HG02571 (cell line): ENCODE data around the gene SPAG16.
"Not testable (repeated sequence)": the region's sequence is repeated elsewhere in the genome, so short reads cannot be mapped to it uniquely, and the experiment has no call there.

Experiments used
- ATAC-seq: cut with Tn5 transposase; IDR thresholded peaks from one replicate; pipeline ENCODE4 v1.9.1; 2021; ENCODE audit warnings: mild to moderate bottlenecking, moderate library complexity; ENCODE audit not compliant: unreplicated experiment

The SPAG16 gene

DNA sequence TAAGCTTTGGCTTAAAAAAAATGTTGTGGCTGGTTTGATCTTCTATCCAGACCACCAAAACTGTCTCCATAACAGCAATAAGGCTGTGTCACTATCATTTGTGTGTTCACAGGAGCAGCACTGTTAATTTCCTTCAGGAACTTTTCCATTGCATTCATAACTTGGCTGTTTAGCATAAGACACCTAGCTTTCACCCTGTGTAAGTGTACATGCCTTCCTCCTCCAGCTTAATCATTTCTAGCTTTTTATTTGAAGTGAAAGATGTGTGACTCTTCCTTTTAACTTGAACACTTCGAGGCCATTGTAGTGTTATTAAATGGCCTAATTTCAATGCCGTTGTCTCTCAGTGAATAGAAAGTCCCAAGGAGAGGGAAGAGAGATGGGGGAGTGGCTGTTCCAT, 773.7 kb downstream of the SPAG16 start:
- ATAC-seq: no peak

GRCh38 chr2:214062279-214062678, 778.0 kb downstream of the SPAG16 start:
- ATAC-seq: not testable (repeated sequence)

- ATAC-seq: no peak
Observed at GRCh38 chr2:214064471-214064870, 780.2 kb downstream of the SPAG16 start.

- ATAC-seq: no peak
Observed at GRCh38 chr2:214066862-214067261, 782.6 kb downstream of the SPAG16 start.

DNA sequence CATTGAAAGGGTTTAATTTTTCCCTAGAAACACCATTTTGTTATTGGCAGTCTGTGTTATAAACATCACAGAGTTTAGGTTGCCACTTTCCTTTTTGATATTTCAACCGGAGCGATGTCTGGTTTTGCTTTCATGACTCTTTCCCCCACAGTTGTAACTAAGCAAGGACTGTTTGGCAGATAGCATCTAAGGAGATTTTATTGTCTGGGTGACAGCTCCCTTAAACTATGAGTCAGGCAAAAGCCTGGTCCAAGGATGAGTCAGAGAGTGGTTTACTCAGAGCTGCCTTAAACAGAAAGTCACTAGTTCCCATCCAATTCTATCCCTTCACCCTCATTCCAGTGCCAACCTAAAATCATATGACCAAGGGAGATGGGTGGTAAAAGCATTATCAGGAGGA, 785.0 kb downstream of the SPAG16 start:
- ATAC-seq: no peak

DNA sequence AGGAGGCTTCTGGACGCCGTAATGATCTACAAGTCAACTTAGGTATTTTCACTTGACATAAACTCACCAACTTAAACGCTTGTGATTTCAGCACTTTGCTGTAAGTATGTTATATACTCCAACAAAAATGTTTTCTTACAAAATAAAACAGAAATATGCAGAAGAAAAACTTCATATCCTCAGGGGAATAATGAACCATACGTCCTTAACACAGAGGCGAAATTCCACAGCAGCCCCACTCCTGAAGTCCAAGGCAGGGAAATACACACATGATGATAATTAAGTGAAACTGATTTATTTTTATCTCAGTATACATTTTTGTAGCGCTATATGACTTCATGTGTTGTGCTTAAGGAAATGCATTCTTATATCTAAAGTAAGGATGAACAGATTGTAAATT, 791.2 kb downstream of the SPAG16 start:
- ATAC-seq: no peak

DNA sequence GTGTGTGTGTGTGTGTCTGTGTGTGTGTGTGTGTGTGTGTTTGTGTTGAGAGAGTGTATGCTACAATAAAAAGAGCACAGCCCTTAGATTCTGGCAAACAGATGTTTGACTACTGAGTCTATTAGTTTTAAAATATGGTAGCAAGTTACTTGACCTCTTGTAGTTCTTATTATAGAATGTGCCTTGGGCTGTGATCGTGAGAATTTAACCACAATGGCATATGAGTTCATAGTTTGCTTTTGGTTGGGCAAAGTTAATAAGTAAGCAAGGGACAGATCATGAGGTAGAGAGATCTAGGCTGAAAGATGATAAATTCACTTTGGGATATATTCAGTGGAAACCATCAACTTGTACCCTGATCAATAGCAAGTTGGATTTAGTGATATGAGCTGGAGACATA, 792.3 kb downstream of the SPAG16 start:
- no peak for ATAC-seq

DNA sequence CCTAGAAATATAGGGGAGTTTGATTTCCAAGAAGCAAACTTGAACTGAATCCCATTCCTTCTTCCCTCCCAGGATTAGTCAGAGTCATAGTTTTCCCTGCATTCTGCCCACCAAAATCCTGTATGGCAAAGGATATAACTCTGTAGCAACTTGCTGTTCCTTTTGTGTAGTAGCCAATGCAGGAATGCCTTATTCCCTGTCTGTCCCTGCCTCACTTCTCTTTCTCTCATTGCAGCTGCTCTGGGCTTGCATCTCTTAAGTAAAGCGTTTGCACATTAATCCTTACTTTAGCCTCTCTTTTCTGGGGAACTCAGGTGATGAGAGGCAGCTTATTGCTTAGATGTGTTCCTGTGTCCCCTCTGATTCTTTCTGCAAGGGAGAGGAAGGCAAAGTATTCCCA, 793.5 kb downstream of the SPAG16 start:
- no peak for ATAC-seq

GRCh38 chr2:214079032-214079431, 794.8 kb downstream of the SPAG16 start:
- no peak for ATAC-seq

DNA sequence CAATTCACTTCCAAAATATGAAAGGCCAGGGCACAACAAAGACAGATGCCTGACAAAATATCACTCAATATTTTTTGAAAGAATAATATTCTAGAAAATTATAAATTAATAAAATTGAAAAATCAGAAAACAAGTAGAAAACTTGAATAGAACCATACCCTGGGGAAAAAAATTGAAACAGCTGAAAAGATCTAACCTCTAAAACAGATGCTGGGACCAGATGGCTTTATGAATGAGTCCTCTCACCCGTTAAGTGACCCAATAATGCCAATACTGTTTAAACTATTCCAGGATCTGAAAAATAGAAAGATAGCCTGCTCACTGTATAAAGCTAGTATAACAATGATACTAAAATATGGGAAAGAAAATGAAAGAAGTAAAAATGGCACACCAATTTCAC, 804.3 kb downstream of the SPAG16 start:
- ATAC-seq: no peak

- ATAC-seq: no peak
Observed at GRCh38 chr2:214096208-214096715, 812.0 kb downstream of the SPAG16 start.

- ATAC-seq: no peak
Observed at GRCh38 chr2:214098811-214099210, 814.5 kb downstream of the SPAG16 start.

DNA sequence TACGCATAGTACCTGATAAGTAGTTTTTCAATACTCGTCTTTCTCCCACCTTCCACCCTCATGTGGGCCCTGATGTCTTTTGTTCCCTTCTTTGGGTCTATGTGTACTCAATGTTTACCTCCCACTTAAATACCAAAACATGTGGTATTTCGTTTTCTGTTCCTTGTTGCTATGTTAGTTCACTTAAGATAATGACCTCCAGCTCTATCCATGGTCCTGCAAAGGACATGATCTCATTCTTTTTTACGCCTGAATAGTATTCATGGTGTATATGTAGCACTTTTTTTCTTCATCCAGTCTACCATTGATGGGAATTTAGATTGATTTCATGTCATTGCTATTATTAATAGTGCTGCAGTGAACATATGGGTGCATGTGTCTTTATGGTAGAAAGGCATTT, 816.2 kb downstream of the SPAG16 start:
- no peak for ATAC-seq

DNA sequence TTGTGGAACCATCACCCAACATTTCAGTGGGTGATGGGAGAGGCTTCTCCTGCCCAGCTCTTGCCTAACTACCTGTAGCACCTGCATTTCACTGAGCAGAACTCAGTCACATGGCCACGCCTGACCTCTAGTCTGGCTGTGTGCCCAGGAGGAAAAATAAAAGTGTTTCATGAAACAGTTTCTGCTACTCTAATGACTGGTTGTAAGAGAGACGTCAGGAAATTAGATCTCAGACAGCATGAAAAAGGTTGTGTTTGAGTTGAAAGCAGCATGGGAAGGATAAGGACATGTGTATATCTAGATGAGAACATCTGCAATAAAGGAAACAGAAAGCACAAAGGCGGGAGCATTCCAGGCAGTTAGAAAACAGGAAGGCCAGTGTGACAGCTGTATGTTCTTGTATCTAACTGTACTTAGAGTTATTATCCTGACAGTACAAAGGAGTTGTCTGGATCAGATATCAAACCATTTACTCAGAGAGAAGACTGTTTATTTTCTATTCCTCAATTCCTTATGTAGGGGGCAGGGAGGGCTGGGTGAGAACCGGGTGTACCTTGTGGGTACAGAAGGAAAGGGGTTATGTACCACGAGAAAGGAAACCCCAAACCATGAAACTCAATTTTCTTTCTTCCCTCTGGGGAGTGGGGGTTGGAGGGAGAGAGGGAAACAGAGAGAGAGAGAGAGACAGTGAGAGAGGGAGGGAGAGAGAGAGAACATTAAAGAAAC, 819.2 kb downstream of the SPAG16 start:
- ATAC-seq: no peak

DNA sequence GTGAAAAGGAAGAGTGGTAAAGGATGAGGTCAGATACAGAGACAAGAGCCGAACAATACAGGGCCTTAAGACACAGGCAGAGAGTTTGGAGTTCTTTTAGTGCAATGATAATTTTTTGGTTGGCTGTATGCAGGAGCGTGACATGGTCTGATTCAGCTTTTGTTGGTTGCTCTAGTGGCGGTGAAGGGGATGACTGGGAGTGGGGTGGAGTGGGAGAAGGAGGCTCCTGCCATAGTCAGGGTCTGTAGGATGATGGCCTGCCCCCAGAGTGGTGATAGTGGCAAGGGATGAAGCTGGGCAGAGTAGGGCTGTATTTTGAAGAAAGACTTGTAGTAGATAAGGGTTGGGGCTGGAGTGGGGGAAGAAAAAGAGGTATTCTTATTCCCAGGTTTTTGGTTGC, 820.0 kb downstream of the SPAG16 start:
- ATAC-seq: no peak

GRCh38 chr2:214104967-214105366, 820.7 kb downstream of the SPAG16 start:
- no peak for ATAC-seq

- no peak for ATAC-seq
Observed at GRCh38 chr2:214107726-214108125, 823.5 kb downstream of the SPAG16 start.

- no peak for ATAC-seq
Observed at GRCh38 chr2:214108598-214108997, 824.3 kb downstream of the SPAG16 start.

GRCh38 chr2:214117054-214117453, 832.8 kb downstream of the SPAG16 start:
- ATAC-seq: no peak

- no peak for ATAC-seq
Observed at GRCh38 chr2:214126135-214126534, 841.9 kb downstream of the SPAG16 start.

GRCh38 chr2:214127170-214127569, 842.9 kb downstream of the SPAG16 start:
- ATAC-seq: no peak

GRCh38 chr2:214127571-214127970, 843.3 kb downstream of the SPAG16 start:
- ATAC-seq: no peak

GRCh38 chr2:214128040-214128439, 843.8 kb downstream of the SPAG16 start:
- ATAC-seq: no peak
